Keratinocyte (primary cell): ENCODE results near the gene NUP98. TPM values are rescaled to one million over a fixed set of nuclear protein-coding genes. Genes with fewer than 3 reads are reported as not detected.
A peak's percentile ranks its signal among the peaks of the same experiment; 100 is the strongest.

Experiments used
- DNase-seq: peaks from one replicate; pipeline ENCODE4 v3.0.0-alpha.2; 2011; ENCODE audit warnings: low read depth, missing footprints, low spot score
- FAIRE-seq: peaks from 2 replicates; lab custom pipeline; 2011; peaks lifted over from hg19 to GRCh38; lab: Jason Lieb, UNC
- H2AFZ ChIP-seq: 2 replicates; pipeline ENCODE4 v1.6.0; 2012; ENCODE audit warnings: low read length, control low read depth, inconsistent platforms; ENCODE audit not compliant: control insufficient read depth
- H3K27ac ChIP-seq: 2 replicates; pipeline ENCODE4 v1.5.1; 2011; ENCODE audit warnings: low read length; ENCODE audit not compliant: control insufficient read depth, insufficient read depth
- H3K27me3 ChIP-seq: 3 replicates; pipeline ENCODE4 v1.6.0; 2011; ENCODE audit warnings: low read length; ENCODE audit not compliant: control insufficient read depth, insufficient read depth; ENCODE audit errors: extremely low read depth
- H3K36me3 ChIP-seq, 2 experiments: 2 replicates in 1 of 2; 3 replicates in 1 of 2; pipeline ENCODE4 v1.5.1; 2011; ENCODE audit warnings: low read length in 2 of 2, mild to moderate bottlenecking in 1 of 2; ENCODE audit not compliant: control insufficient read depth in 2 of 2, insufficient read depth in 2 of 2; ENCODE audit errors: extremely low read depth in 1 of 2
- H3K4me1 ChIP-seq: 3 replicates; pipeline ENCODE4 v1.5.1; 2011; ENCODE audit warnings: low read length; ENCODE audit not compliant: control insufficient read depth, insufficient read depth; ENCODE audit errors: extremely low read depth
- H3K4me2 ChIP-seq: 3 replicates; pipeline ENCODE4 v1.6.0; 2011; ENCODE audit warnings: low read depth, low read length; ENCODE audit not compliant: control insufficient read depth, insufficient read depth; ENCODE audit errors: extremely low read depth
- H3K4me3 ChIP-seq, 3 experiments: fragments of 200-600 bp in 1 of 3; sonication (generic) in 1 of 3; 2 replicates in 2 of 3; 3 replicates in 1 of 3; pipeline ENCODE4 v1.5.1; 2011 to 2016; ENCODE audit warnings: low read length in 3 of 3, mild to moderate bottlenecking in 3 of 3, control low read depth in 2 of 3, inconsistent platforms in 1 of 3, low read depth in 1 of 3, mixed read lengths in 1 of 3, mixed run types in 1 of 3, moderate library complexity in 1 of 3; ENCODE audit not compliant: control insufficient read depth in 2 of 3, insufficient read depth in 2 of 3; ENCODE audit errors: extremely low read depth in 1 of 3
- H3K79me2 ChIP-seq: 2 replicates; pipeline ENCODE4 v1.6.0; 2012; ENCODE audit warnings: low read length; ENCODE audit not compliant: control insufficient read depth, insufficient read depth
- H3K9ac ChIP-seq: 3 replicates; pipeline ENCODE4 v1.6.0; 2011; ENCODE audit warnings: low read length; ENCODE audit not compliant: control insufficient read depth, insufficient read depth; ENCODE audit errors: extremely low read depth
- H3K9me1 ChIP-seq: 3 replicates; pipeline ENCODE4 v1.6.0; 2011; ENCODE audit warnings: low read length; ENCODE audit not compliant: control insufficient read depth, insufficient read depth; ENCODE audit errors: extremely low read depth
- H3K9me3 ChIP-seq: 2 replicates; pipeline ENCODE4 v1.5.1; 2012; ENCODE audit warnings: low read depth, low read length; ENCODE audit not compliant: control insufficient read depth
- H4K20me1 ChIP-seq: 3 replicates; pipeline ENCODE4 v1.6.0; 2011; ENCODE audit warnings: low read length; ENCODE audit not compliant: control insufficient read depth, insufficient read depth; ENCODE audit errors: extremely low read depth
- EZH2 ChIP-seq: IDR thresholded peaks from one replicate; pipeline ENCODE4 v1.6.1; 2012; ENCODE audit warnings: inconsistent platforms, mild to moderate bottlenecking, low read length, moderate library complexity
- dilution Hi-C: fragments of 300-500 bp; cut with MboI; formaldehyde crosslinking; loops from one replicate; pipeline ENCODE4 v1.7.0; 2020; ENCODE audit warnings: low sequenced_read_pairs; ENCODE audit not compliant: extremely low pct_ligation_motif_present
- polyA plus RNA-seq, 5 experiments: library from polyadenylated mRNA; depleted of rRNA in 3 of 5; stranded (reverse) in 3 of 5; stranded (forward) in 1 of 5; unstranded in 1 of 5; fragments of >200 nt; gene quantifications; 1 replicate in 1 of 5; 2 replicates in 3 of 5; 3 replicates in 1 of 5; pipeline versions ENCODE4 v1.2.1 to v1.2.3, GENCODE V29; 2011 to 2012; ENCODE audit warnings: missing spikeins in 2 of 5, low read depth in 1 of 5, low replicate concordance in 1 of 5
- TF ChIP-seq, protein P1 (sequence below), 3 experiments: IDR thresholded peaks in 1 of 3; conservative IDR thresholded peaks in 1 of 3; optimal IDR thresholded peaks in 1 of 3; 2 replicates in 2 of 3; 3 replicates in 1 of 3; pipeline versions ENCODE3 to v1.5.1; 2011; ENCODE audit warnings: low read length in 3 of 3, mild to moderate bottlenecking in 3 of 3, moderate library complexity in 2 of 3, control low read depth in 1 of 3, inconsistent platforms in 1 of 3; ENCODE audit not compliant: insufficient read depth in 2 of 3; ENCODE audit errors: extremely low read depth in 1 of 3

NUP98 gene
- polyA plus RNA-seq, 1 donor (not counting 4 experiments of a cell fraction or from before 2014, with no cell fraction given), result 66.9 TPM

DNA sequence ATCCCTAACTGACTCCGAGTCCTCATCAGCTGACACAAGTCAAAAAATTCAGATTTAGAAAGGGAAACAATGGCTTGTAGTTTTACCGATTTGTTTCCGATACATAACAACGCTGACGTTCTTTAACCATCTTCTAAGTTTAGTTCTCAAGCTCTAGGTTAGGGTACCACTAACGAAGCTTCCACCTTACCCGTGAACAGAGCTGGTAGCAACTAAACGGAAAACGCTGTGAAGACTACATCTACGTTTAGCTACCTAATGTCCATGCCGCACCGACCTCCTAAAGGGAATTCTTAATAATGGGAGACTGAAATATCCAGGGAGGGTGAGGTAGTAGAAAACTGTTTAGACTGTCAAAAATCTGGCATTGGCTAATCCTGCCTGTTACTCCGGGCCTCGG is 1.0 kb downstream of the NUP98 start:
- H3K27ac ChIP-seq, result peak overlapping the region; percentile 89

DNA sequence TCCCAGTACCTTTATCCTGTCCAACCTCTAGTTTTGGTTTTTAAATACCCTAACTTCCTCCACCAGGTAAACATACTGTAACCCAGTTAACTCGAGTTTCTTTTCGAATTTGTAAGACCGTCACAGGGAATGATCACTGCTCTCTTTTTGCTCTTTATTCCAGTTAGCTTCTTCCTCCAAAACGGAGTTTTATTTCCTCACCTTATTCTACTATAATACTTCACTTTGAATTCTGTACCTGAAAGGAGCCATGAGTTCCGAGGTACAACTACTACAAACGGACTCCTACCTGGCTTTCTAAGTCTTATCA is 1.4 kb downstream of the NUP98 start:
- dilution Hi-C loops, result no loop called here
- peak overlapping the region; percentile 84 to 98 (median 96) for H3K4me3 ChIP-seq
- H3K27me3 ChIP-seq, result no peaks in the 10 kb centered on the region
- H3K27ac ChIP-seq, result peak overlapping the region; percentile 89
- H3K4me2 ChIP-seq, result peak overlapping the region; percentile 92
- H3K9me3 ChIP-seq, result no peaks in the 10 kb centered on the region
- DNase-seq, result no peak
- H3K9ac ChIP-seq, result peak overlapping the region; percentile 95
- TF ChIP-seq, protein P1, sequence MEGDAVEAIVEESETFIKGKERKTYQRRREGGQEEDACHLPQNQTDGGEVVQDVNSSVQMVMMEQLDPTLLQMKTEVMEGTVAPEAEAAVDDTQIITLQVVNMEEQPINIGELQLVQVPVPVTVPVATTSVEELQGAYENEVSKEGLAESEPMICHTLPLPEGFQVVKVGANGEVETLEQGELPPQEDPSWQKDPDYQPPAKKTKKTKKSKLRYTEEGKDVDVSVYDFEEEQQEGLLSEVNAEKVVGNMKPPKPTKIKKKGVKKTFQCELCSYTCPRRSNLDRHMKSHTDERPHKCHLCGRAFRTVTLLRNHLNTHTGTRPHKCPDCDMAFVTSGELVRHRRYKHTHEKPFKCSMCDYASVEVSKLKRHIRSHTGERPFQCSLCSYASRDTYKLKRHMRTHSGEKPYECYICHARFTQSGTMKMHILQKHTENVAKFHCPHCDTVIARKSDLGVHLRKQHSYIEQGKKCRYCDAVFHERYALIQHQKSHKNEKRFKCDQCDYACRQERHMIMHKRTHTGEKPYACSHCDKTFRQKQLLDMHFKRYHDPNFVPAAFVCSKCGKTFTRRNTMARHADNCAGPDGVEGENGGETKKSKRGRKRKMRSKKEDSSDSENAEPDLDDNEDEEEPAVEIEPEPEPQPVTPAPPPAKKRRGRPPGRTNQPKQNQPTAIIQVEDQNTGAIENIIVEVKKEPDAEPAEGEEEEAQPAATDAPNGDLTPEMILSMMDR (optimal IDR thresholded peaks at IDR 0.05 in 1 of 3, IDR thresholded peaks at IDR 0.05 in 1 of 3, conservative IDR thresholded peaks at IDR 0.05 in 1 of 3; ENCODE audit: extremely low read depth in 1 of 3, insufficient read depth in 2 of 3, low read length in 3 of 3), result no peak
- TF ChIP-seq EZH2, result no peak
- no peak for FAIRE-seq
- H3K4me1 ChIP-seq, result peaks cover 3% of the 10 kb centered on the region
- peaks cover 9% of the 10 kb centered on the region for H4K20me1 ChIP-seq
- H2AFZ ChIP-seq, result no peak overlapping the region
- H3K36me3 ChIP-seq, result peaks cover 3 to 13% of the 10 kb centered on the region in 2 experiments
- peaks cover 66% of the 10 kb centered on the region for H3K79me2 ChIP-seq
- H3K9me1 ChIP-seq, result no peaks in the 10 kb centered on the region

More for the DNA sequence above, 1.0 kb downstream of the NUP98 start:
- Histone ChIP-seq H3K79me2 (peaks cover 62% of the 10 kb centered on the region), H3K9me1 (no peaks in the 10 kb centered on the region), H4K20me1 (peaks cover 9% of the 10 kb centered on the region), H3K27me3 (no peaks in the 10 kb centered on the region), H3K4me2 (peak overlapping the region; percentile 92), H3K36me3 (peaks cover 3 to 13% of the 10 kb centered on the region in 2 experiments), H3K9me3 (no peaks in the 10 kb centered on the region), H3K4me3 (peak overlapping the region; percentile 84 to 98 (median 96)), H2AFZ (no peak overlapping the region), H3K9ac (peak overlapping the region; percentile 95), H3K4me1 (peaks cover 3% of the 10 kb centered on the region)
- dilution Hi-C loops, result no loop called here
- DNase-seq (no peak), FAIRE-seq (no peak)
- TF ChIP-seq EZH2, result no peak
- TF ChIP-seq, protein P1 (optimal IDR thresholded peaks at IDR 0.05 in 1 of 3, IDR thresholded peaks at IDR 0.05 in 1 of 3, conservative IDR thresholded peaks at IDR 0.05 in 1 of 3; ENCODE audit: extremely low read depth in 1 of 3, insufficient read depth in 2 of 3, low read length in 3 of 3), result no peak
